ENCODE results near the gene GGTA1. TPM values are rescaled to one million over a fixed set of nuclear protein-coding genes. Genes with fewer than 3 reads are reported as not detected.

The GGTA1 gene
- total RNA-seq, 1 experiment from 2014 or later, result not detected

GRCh38 chr9:121489344-121489743, 10.3 kb downstream of the GGTA1 start (continued):
- TF ChIP-seq AR (CRISPR knock-in tag; IDR thresholded peaks at IDR 0.05) (no peak), ATF2 (CRISPR knock-in tag; IDR thresholded peaks at IDR 0.05; ENCODE audit: borderline replicate concordance, low read depth) (no peak), CTCF (IDR thresholded peaks at IDR 0.05) (no peak), FOXK1 (CRISPR knock-in tag; IDR thresholded peaks at IDR 0.05) (no peak), ZNF281 (CRISPR knock-in tag; IDR thresholded peaks at IDR 0.05) (no peak), SMAD4 (CRISPR knock-in tag; IDR thresholded peaks at IDR 0.05) (no peak), TEAD4 (CRISPR knock-in tag; IDR thresholded peaks at IDR 0.05) (no peak)

GRCh38 chr9:121486043-121486442, 13.6 kb downstream of the GGTA1 start:
- no peaks in the 10 kb centered on the region; the same call in 1 of the 2 replicates for H3K27me3 Mint-ChIP-seq (ENCODE audit: low read depth)
- CTCF ChIA-PET, result no interaction called here
- peaks cover 2% of the 10 kb centered on the region; the same call in 1 of the 2 replicates for H3K4me1 Mint-ChIP-seq
- DNase-seq (ENCODE audit: low spot score), result no peak
- H3K36me3 Mint-ChIP-seq, result no peaks in the 10 kb centered on the region
- no peak for ATAC-seq
- H3K4me3 Mint-ChIP-seq, result no peak overlapping the region
- POLR2A ChIA-PET, result no interaction called here
- H3K27ac Mint-ChIP-seq, result no peak overlapping the region
- no peaks in the 10 kb centered on the region for H3K9me3 Mint-ChIP-seq
- TF ChIP-seq ZMAT4 (CRISPR knock-in tag; IDR thresholded peaks at IDR 0.05) (no peak), ATF1 (CRISPR knock-in tag; IDR thresholded peaks at IDR 0.05) (no peak), GABPB1 (CRISPR knock-in tag; IDR thresholded peaks at IDR 0.05) (no peak), ELF4 (CRISPR knock-in tag; IDR thresholded peaks at IDR 0.05; ENCODE audit: low read depth) (no peak), FOXJ3 (CRISPR knock-in tag; IDR thresholded peaks at IDR 0.05; ENCODE audit: borderline replicate concordance) (no peak), TEAD4 (CRISPR knock-in tag; IDR thresholded peaks at IDR 0.05) (no peak), ZNF121 (CRISPR knock-in tag; IDR thresholded peaks at IDR 0.05) (no peak), ZNF532 (CRISPR knock-in tag; IDR thresholded peaks at IDR 0.05; ENCODE audit: borderline replicate concordance) (no peak), NR3C1 (CRISPR knock-in tag; conservative IDR thresholded peaks at IDR 0.05; ENCODE audit: low read depth) (no peak), JUN (CRISPR knock-in tag; IDR thresholded peaks at IDR 0.05) (no peak), MLX (CRISPR knock-in tag; IDR thresholded peaks at IDR 0.05) (no peak), NR2C2 (CRISPR knock-in tag; IDR thresholded peaks at IDR 0.05) (no peak), IRF2 (CRISPR knock-in tag; IDR thresholded peaks at IDR 0.05; ENCODE audit: borderline replicate concordance, low read depth) (no peak), IRF1 (CRISPR knock-in tag; IDR thresholded peaks at IDR 0.05) (no peak)
